SK-N-MC (cell line): ENCODE data around the gene GLB1L3.

Experiments used
- EZH2 ChIP-seq: fragments of 200-600 bp; sonication (generic); IDR thresholded peaks from one replicate; pipeline ENCODE4 v1.6.1; 2017; ENCODE audit warnings: antibody characterized with exemption
- POLR2AphosphoS5 ChIP-seq: IDR thresholded peaks from 2 replicates; pipeline ENCODE4 v1.6.1; 2012; ENCODE audit warnings: mild to moderate bottlenecking, low read depth, low read length, borderline replicate concordance

DNA sequence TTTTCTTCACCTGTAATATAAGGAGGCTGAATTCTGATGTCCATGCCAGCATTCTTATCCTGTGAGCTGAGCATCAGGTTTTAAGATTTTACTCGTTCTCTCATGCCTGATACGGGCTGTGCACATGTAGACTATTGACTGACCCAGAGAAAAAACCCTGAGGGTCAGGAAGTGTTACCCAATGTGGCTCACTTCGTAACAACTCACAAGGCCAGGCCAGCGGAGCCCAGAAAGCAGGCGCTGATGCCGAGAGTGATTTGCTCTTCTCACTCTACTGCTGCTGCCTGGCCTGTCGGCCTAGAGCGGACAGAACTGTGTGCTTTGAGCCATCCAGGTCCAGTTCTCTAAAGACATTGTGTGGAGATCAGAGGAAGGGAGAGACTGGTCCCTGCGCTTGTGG lies 33.8 kb upstream of the GLB1L3 start:
- TF ChIP-seq POLR2AphosphoS5, result no peak
- TF ChIP-seq EZH2, result no peak
